ENCODE measurements around the gene AMPD2.

GRCh38 chr1:109669246-109669948 is 49.8 kb downstream of the AMPD2 start:
- TF ChIP-seq CTCF (IDR thresholded peaks at IDR 0.05) (no peak), POLR2A (IDR thresholded peaks at IDR 0.05) (no peak)
